ENCODE data around the gene TNFAIP2.
"Not testable (repeated sequence)": the region's sequence is repeated elsewhere in the genome, so short reads cannot be mapped to it uniquely, and the experiment has no call there.

TNFAIP2 gene

DNA sequence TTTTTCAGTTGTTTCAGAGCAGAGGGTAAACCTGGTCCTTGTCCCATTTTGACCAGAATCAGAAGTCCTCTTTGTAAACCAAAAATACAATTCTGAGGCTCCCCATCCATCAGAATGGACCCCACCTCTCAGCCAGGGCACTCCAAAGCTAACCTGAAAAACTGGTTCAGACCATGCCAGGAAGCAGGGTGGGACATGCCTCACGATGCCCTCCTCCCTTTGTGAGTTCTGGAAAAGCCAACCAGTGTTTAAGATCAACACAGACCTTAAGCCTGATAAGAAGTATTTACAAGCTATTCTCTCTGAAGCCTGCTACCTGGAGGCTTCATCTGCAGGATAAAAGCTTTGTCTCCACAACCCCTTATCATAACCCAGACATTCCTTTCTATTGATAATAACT, 35.4 kb downstream of the TNFAIP2 start:
- no peak for DNase-seq

DNA sequence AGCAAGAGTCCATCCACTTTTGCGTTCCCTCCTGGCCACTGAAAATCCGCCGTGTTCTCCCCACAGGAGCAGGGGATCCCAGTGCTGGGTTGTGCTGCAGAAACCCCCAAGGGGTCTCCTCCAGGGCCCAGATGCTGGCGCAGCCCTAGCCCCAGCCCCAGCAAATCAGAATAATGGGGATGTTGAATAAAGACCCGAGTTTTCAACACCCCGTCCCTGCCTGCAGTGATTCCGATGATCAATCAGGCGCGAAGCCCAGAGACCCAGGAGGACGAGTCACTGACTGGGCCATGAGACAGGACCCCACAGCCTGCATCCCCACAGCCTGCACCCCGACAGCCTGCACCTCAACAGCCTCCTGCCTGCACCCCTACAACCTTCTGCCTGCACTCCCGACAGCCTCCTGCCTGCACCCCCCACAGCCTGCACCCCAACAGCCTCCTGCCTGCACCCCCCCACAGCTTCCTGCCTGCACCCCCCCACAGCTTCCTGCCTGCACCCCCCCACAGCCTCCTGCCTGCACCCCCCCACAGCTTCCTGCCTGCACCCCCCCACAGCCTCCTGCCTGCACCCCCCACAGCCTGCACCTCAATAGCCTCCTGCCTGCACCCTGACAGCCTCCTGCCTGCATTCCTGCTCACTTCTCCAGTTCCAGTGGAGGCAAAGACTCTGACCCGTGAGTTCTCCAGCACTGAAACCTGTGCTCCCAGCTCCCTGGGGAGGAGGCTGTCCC, 37.2 kb downstream of the TNFAIP2 start:
- no peak for DNase-seq

DNA sequence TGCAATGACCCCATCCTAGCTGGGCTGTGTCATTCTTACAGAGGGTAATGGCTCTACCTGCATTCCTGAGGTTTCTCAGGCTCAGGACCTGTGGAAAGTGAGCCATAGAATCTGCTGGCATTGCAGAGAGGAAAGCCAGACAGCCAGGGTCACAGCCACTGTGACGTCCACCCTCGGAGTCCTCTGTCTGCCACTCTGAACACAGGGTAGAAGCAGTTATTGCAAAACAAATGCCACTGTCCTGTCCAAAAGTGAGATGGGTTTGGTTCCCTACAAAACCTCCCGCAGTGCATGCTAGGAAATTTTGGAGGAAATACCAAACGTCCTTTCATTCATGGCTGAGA, 37.8 kb downstream of the TNFAIP2 start:
- peak; percentile 33 for DNase-seq

DNA sequence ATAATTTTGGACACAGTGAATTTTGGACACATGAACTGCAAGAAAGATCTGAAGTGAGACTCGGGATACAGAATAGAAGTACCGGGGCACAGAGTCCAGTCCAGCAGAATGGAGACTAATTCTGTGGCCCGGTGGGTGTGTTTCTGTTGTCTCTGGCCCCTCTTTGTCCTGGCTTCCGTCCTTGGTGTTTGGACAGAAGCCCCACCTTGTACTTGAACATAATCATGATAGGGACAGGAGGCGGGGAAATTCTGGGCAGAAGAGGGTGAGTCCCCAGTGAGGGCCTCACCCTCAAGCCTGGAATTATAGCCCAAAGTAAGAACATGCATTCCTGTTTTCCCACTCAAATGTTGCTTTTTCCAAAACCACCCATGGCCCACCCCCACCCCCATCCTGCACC, 39.9 kb downstream of the TNFAIP2 start:
- no peak for DNase-seq

DNA sequence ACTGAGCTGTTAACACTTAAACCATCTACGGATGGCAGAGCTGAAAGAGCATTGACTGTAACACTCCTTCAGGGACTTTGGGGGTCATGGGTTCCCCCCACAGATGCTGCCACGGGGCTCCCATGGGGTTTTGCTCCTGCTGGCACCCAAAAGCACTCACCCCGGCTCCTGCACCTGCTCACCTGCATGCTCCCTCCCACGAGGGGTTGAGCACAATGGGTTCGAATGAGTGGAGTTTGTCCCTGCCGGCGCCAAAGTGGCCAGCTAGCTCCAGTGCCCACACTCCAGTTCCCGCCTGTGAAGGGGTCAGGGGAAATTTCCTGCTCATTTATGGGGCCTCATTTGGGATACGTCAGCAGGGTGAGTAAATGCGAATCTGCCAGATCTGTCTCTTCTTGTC, 40.7 kb downstream of the TNFAIP2 start:
- no peak for DNase-seq

DNA sequence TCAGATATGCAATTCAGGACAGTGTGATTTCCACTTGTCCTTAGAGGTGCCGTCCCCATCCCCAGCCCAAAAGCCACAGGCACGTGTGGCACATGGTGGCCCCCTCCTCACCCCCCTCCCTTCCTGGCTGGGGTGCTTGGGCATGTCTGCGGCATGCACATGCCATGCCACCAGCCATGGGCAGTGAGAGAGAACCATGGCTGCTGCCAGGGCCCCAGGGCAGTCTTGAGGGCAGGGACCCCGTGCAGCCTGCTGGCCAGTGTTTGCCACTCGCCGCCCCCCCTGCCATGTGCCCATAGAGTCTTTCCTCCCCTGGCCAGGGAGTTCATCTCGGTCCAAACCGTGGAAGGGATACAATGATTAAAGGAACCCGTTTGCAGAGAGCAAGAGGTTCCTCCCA, 41.5 kb downstream of the TNFAIP2 start:
- no peak for DNase-seq

DNA sequence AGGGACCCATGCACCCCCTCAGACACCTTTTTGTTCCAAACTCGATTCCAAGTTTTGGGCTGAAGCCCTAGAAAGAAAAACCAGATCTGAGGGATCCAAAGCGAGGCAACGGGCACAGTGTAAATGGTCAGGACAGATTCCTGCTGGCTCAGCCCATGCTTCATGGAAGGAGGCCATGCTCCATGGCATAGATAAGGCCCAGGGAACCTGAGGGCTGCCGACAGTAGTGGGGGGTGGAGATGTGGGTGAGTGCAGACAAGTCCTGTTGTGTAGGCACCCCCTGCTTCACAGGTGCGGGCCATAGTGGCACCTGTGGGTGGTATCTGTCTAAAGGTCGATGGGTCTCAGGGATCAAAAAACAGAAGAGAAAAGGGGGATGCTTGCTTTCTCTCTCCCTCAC, 42.1 kb downstream of the TNFAIP2 start:
- no peak for DNase-seq

DNA sequence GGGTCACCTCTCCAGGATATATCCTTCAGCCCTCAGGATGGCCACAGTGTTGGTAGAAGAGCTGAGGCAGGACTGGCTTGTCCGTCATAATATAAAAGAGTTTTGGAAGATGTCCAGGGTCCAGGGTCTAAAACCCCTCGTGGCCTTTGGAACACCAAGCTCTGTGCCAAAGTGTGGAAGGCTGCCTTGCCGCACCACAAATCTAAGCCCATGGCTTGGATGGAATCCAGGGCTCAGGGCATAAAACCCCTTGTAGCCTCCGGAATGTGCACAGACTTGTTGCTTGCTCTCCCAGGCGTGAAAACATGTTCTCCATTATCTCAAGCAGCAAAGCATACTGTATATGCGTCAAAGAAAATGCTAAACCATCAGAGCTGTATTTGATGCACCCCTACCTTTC, 46.7 kb downstream of the TNFAIP2 start:
- no peak for DNase-seq

DNA sequence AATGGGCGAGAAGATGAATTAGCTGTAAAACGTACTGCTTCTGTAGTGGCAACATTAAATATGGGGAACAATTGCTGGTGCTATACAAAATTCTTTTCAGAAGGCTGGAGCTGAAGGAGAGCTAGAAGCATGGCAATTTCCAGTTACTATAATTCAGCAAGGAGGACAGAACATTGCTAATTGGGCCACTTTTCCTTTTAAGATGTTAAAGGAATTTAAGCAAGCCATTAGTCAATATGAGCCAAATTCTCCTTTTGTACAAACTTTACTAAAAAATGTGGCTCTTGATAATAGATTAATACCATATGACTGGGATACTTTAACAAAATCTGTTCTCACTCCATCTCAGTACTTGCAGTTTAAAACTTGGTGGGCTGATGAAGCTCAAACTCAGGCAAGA, 47.9 kb downstream of the TNFAIP2 start:
- not testable (repeated sequence) for DNase-seq

DNA sequence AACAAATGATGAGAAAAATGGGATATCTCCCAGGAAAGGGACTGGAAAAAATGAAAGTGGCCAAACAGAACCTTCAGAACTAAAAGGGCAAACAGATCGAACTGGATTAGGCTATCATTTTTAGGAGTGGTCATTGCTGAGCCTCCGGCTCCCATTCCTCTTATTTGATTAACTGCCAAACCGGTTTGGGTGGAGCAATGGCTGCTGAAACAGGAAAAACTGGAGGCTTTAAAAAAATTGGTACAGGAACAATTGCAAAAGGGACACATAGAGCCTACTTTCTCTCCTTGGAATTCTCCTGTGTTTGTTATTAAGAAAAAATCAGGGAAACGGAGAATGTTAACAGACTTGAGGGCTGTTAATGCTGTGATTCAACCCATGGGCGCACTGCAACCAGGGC, 49.7 kb downstream of the TNFAIP2 start:
- no peak for DNase-seq

DNA sequence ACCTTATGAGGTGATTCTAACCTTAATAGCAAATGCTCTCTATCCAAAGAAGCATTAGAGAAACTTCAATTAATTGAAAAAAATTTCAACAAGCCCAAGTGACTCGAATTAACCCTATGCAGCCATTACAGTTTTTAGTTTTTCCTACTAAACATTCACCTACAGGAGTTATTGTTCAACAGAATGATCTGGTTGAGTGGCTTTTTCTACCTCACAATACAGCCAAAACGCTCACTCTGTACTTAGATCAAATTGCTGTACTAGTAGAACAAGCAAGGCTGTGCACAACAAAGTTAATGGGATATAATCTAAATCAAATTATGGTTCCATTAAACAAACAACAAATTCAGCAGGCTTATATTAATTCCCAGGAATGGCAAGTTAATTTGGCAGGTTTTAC, 50.6 kb downstream of the TNFAIP2 start:
- not testable (repeated sequence) for DNase-seq

DNA sequence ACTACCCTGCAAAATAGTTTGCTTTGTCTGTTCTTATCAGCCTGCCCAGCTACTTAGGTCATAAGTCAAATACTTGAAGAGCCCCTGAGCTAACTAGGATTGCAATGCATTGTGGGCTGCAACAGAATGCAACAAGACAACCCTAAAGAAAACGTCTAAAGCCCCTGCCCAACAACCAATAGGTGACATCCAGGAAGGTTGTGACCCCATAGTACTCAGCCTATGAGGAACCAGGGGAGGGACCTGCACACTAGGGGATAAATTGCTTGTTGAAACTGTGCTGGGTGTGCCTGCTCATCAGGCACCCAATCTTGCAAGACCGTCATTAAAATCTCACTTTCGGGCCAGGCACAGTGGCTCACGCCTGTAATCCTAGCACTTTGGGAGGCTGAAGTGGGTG, 52.9 kb downstream of the TNFAIP2 start:
- not testable (repeated sequence) for DNase-seq

DNA sequence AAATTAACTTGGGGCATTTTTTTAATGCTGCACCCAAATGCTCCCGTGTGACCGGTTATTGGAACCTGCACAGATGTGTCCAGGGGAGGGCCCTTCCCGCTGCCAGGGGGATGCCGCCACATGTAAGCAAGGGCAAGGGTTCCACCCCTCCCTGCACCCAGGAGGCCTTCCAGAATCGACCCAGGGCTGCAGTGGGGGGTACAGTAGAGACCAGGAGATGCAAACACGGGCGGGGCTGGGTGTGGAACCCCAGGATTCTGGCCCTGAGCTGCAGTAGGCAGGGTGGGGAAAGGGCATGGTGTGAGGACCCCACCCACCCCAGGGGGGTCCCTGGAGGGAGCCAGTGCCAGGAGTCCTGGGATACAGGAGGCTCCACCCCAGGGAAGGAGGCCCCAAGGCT, 54.1 kb downstream of the TNFAIP2 start:
- no peak for DNase-seq

DNA sequence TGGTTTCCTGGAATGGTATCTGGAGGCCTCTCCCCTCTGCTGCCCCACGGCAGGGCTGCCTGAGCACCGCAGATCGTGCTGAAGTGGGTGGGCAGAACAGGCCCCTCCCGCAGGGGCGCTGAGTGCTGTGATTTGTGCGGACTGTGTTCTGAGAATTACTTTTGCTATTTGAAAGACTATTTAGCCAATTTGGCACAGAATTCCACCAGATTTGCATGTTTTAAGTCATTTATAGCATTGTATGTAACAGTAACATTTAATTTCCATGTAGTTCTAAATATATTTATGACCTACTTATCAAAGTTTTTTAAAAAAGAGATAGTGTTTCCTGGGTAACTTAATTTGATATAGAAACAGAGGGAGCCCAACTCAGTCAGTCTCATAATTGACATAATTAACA, 55.3 kb downstream of the TNFAIP2 start:
- DNase-seq: no peak

DNA sequence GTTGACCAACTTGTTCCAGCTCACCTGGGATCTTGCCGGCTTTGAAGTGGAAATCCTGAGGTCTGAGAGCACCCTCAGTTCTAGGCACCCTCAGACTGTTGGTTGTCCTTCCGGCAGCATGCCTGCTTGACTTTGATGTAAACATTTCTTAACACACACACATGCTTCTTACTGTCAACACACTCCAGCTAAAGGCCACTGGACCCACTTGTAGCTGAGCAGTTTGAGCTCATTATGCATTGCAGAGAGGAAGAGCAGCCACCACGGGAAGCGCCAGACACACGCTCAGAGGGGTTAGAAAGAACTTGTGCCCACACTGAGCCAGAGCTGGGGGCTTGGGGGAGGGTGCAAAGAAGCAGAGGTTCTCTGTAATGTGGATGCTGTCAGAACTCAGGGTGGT, 55.8 kb downstream of the TNFAIP2 start:
- DNase-seq: no peak

DNA sequence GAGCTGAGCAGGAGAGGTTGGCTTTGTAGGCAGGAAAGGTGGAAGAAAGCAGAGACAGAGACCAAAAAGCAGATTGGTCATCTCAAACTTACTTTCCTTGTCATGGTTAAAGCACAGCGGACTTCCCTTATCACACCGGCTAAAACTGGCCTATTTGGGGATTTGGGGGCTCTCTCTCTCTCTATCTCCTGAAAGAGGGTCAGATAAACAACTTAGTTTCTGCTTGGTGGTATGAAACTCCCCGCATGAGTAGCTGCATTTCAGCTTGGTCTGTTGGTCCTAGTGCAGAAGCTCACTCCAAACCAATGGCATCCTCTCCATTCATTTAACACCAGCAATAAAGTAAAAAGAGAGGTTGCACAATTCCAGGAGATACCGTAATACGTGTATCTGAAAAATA, 57.1 kb downstream of the TNFAIP2 start:
- no peak for DNase-seq

DNA sequence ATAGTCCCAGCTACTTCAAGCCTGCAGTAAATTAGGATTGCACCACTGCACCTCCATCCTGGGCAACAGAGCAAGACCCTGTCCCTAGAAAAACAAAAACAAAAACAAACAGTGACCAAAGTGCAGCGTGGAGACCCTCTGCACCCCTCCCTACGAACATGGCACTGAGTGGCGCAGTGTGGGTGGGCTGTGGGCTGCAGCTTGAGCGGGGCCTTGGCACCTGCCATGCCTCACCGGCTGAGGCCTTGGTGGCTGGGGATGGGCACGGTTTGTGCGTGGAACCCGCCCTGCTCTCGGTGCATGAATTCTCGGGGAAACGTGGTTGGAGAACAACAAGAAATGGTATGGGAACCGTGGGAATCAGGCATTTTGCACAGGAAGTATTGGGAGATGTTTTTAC, 60.8 kb downstream of the TNFAIP2 start:
- no peak for DNase-seq

DNA sequence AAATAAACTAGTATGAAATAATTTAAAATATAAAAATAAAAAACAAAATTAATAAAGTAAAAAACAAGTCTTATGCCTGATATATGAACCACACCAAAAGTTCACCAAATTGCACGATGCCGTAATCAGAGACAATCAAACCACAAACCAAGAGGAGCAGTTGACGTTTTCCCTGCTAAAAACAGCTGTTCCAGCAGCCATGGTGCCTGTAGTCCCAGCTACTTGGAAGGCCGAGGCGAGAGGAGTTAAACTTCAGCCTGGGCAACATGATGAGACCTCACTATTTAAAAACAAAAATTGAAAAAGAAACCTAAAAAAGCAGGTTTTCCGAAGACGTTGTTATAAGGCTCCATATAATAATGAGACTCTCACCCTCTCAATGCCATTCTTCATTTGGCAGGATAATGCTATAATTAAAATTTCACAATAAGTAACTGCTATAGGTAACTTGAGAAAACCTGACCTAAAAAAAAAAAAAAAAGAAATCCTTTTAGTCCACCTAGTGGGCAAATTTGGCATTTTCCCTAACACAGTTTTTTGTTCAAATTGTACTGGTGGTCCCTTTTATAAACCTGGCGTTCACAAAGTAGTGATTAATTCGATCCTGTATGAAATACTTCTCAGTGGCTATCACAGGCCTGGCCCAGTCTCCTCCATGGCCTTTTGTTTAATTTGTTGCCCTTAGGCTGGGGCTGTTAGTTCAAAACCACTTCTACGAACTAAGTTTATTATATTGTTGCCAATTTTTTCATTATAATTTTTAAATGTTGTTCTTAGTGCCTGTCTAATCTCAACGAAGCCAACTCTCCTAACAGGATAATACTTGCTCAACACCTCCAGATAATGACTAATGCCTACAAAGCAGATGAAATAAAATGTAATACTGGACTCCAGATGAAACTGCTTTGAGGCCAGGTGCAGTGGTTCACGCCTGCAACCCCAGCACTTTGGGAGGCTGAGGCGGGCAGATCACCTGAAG, 62.1 kb downstream of the TNFAIP2 start:
- peak; percentile 15 for DNase-seq

DNA sequence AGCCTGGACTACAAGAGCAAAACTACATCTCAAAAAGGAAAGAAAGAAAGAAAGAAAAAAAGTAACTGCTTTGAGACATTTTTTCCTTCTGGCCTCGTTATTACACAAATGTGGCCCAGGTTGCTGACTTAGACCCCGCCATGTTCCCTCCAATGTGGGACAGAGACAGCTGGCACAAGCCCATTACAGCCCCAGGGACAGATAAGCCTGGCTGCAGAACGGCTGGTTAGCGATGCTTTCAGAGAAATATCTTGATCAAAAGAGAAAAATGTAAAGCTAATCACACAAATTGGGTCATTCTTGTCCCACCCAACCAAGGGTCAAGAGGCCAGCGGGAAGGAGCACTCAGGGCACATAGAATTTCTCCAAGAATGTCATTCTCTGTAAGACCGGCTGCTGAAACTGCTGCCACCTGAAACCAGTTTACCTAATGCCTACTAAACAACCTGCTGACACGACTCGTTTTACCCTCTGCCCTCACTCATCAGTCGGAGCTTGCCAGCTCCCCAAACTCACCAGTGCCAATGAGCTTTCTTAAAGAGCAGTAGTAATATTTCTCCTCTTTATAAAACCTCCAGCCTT, 63.1 kb downstream of the TNFAIP2 start:
- no peak for DNase-seq
